ENCODE measurements around the gene SYNJ2. TPM values are rescaled to one million over a fixed set of nuclear protein-coding genes. Genes with fewer than 3 reads are reported as not detected.

The SYNJ2 gene
- total and polyA plus RNA-seq, 2 donors from 2014 or later = 1.7 to 15.8 TPM

- H3K36me3 ChIP-seq (ENCODE audit: control insufficient read depth in 2 of 3, insufficient read depth in 3 of 3, low read length in 3 of 3) = peaks cover 2 to 3% (median 3%) of the 10 kb centered on the region in 3 donors
- H3K9me3 ChIP-seq (ENCODE audit: control insufficient read depth in 2 of 3, insufficient read depth in 1 of 3, low read length in 3 of 3) = no peaks in the 10 kb centered on the region
- H3K4me3 ChIP-seq (ENCODE audit: low read length in 3 of 3) = no peak overlapping the region
- intact Hi-C loops (cut with DNase I) = no loop called here
- H3K4me1 ChIP-seq (ENCODE audit: control insufficient read depth in 2 of 3, insufficient read depth in 2 of 3, low read depth in 1 of 3, low read length in 3 of 3) = peaks cover 0 to 5% (median 0%) of the 10 kb centered on the region in 3 donors
- no peak overlapping the region for H3K9ac ChIP-seq (ENCODE audit: low read length in 3 of 3)
- no peaks in the 10 kb centered on the region for H3K27me3 ChIP-seq (ENCODE audit: control insufficient read depth, insufficient read depth, low read length)
- no peak for FAIRE-seq
- H3K27ac ChIP-seq (ENCODE audit: low read depth in 2 of 2, low read length in 2 of 2) = no peak overlapping the region
- no peak for DNase-seq
- TF ChIP-seq, protein P1, sequence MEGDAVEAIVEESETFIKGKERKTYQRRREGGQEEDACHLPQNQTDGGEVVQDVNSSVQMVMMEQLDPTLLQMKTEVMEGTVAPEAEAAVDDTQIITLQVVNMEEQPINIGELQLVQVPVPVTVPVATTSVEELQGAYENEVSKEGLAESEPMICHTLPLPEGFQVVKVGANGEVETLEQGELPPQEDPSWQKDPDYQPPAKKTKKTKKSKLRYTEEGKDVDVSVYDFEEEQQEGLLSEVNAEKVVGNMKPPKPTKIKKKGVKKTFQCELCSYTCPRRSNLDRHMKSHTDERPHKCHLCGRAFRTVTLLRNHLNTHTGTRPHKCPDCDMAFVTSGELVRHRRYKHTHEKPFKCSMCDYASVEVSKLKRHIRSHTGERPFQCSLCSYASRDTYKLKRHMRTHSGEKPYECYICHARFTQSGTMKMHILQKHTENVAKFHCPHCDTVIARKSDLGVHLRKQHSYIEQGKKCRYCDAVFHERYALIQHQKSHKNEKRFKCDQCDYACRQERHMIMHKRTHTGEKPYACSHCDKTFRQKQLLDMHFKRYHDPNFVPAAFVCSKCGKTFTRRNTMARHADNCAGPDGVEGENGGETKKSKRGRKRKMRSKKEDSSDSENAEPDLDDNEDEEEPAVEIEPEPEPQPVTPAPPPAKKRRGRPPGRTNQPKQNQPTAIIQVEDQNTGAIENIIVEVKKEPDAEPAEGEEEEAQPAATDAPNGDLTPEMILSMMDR (IDR thresholded peaks at IDR 0.05; ENCODE audit: borderline replicate concordance, extremely low read depth, insufficient read depth) = no peak
Observed at GRCh38 chr6:158021376-158021775, 39.7 kb downstream of the SYNJ2 start.

DNA sequence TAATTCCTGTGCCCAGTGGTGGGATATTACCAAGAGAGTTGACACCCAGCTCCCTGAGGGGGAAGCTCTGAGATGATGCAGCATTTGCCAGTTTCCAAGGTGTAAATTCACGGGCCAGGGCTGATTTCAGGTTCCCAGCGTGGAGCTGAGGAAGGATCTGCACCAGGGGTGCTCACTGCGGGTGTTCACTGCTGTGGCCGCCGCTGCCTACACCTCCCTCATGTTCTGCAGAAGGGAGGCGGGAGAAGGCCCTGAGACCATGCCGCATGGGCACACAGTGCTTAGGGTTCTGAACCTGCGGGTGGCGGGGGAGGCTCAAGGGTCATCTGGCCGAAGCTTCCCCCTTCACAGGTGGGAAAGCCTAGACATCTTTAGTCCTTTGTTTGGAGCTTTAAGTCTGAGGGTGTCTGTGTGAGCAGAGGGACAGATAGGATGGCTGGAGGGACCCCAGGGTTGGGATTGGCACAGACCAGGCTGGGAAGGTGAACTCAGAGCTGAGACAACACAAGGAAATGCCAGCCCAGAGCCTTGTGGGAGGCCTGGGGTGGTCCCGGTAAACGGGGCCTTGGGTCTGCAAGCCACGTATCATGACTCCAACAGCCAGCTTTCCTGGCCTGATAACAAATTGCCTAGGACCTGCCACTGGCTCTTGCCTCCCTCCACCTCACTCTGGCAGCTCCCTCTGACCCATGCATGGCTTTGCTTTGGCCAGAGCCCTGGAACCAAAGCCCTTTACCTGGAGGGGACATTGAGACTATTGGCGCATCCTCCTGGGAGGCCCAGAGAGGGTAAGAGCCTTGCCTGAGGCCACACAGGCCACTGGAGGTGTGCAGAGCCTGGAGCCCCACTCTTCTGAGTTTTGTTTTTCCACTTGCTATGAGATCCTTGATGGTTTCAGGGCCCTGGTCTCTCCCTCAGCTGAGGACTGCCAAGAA is 40.4 kb downstream of the SYNJ2 start:
- Histone ChIP-seq H3K36me3 (ENCODE audit: control insufficient read depth in 2 of 3, insufficient read depth in 3 of 3, low read length in 3 of 3) (peaks cover 2 to 3% (median 3%) of the 10 kb centered on the region in 3 donors), H3K27me3 (ENCODE audit: control insufficient read depth, insufficient read depth, low read length) (no peaks in the 10 kb centered on the region), H3K9me3 (ENCODE audit: control insufficient read depth in 2 of 3, insufficient read depth in 1 of 3, low read length in 3 of 3) (no peaks in the 10 kb centered on the region), H3K4me3 (ENCODE audit: low read length in 3 of 3) (no peak overlapping the region), H3K27ac (ENCODE audit: low read depth in 2 of 2, low read length in 2 of 2) (no peak overlapping the region), H3K9ac (ENCODE audit: low read length in 3 of 3) (no peak overlapping the region), H3K4me1 (ENCODE audit: control insufficient read depth in 2 of 3, insufficient read depth in 2 of 3, low read depth in 1 of 3, low read length in 3 of 3) (peaks cover 0 to 12% (median 5%) of the 10 kb centered on the region in 3 donors)
- FAIRE-seq (no peak), DNase-seq (peak in 1 of 5 donors; percentile 38)
- intact Hi-C loops (cut with DNase I) = no loop called here
- TF ChIP-seq, protein P1 (IDR thresholded peaks at IDR 0.05; ENCODE audit: borderline replicate concordance, extremely low read depth, insufficient read depth) = no peak

DNA sequence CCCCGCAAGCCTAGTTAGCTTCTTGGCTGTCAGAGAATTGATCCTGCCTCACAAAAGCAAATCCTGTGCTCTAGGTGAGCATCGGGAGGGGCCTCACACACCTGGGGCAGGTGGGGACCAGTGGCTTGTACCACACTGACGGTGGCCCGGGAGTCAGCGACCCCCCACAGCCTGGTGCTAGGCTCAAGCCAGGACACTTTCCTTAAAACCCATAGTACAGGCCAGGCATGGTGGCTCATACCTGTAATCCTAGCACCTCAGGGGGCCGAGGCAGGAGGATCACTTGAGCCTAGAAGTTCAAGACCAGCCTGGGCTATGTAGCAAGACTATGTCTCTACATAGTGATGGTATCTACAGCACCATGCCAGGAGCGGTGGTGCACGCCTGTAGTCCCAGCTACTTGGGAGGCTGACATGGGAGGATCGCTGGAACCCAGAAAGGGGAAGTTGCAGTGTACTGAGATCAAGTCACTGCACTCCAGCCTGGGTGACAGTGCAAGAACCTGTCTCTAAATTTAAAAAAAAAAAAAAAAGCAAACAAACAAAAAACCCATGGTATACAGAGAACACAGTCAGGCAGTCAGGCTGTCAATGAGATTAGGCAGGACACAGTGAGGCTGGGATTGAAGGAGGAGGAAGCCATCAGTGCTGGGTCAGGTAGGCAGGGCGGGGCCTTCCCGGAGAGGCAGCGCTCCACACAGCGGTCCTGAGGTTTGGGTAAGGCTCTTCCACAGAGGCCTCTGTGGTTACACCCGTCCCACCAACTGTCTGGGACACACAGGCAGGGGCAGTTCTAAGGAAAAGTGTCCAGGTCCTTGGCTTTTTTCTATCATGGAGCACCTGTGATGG is 41.3 kb downstream of the SYNJ2 start:
- Histone ChIP-seq H3K27me3 (ENCODE audit: control insufficient read depth, insufficient read depth, low read length) (no peaks in the 10 kb centered on the region), H3K4me1 (ENCODE audit: control insufficient read depth in 2 of 3, insufficient read depth in 2 of 3, low read depth in 1 of 3, low read length in 3 of 3) (peaks cover 0 to 17% (median 5%) of the 10 kb centered on the region in 3 donors), H3K36me3 (ENCODE audit: control insufficient read depth in 2 of 3, insufficient read depth in 3 of 3, low read length in 3 of 3) (peaks cover 2 to 3% (median 3%) of the 10 kb centered on the region in 3 donors), H3K9ac (ENCODE audit: low read length in 3 of 3) (no peak overlapping the region), H3K9me3 (ENCODE audit: control insufficient read depth in 2 of 3, insufficient read depth in 1 of 3, low read length in 3 of 3) (no peaks in the 10 kb centered on the region), H3K27ac (ENCODE audit: low read depth in 2 of 2, low read length in 2 of 2) (no peak overlapping the region), H3K4me3 (ENCODE audit: low read length in 3 of 3) (no peak overlapping the region)
- TF ChIP-seq, protein P1 (IDR thresholded peaks at IDR 0.05; ENCODE audit: borderline replicate concordance, extremely low read depth, insufficient read depth) = no peak
- intact Hi-C loops (cut with DNase I) = no loop called here
- no peak for FAIRE-seq
- peak in 1 of 5 donors; percentile 22 for DNase-seq

Data from kidney (tissue), 14 donors.